Peyer's patch (tissue), 4 donors: Measurements from ENCODE around the gene WRAP73.

Source experiments
- POLR2A ChIP-seq, 2 donors: fragments of 450-650 bp; IDR thresholded peaks; one replicate each; pipeline ENCODE4 v1.5.1; 2017; ENCODE audit warnings: antibody characterized with exemption in 2 of 2, mild to moderate bottlenecking in 2 of 2, moderate library complexity in 2 of 2
- TF ChIP-seq, protein P1 (sequence below), 6 experiments: fragments of 450-650 bp in 4 of 6; fragments of 200-600 bp in 2 of 6; sonication (generic) in 1 of 6; IDR thresholded peaks; one replicate each; pipeline ENCODE4 v1.5.1; 2017 to 2019; ENCODE audit warnings: antibody characterized with exemption in 6 of 6, mild to moderate bottlenecking in 3 of 6, moderate library complexity in 1 of 6

DNA sequence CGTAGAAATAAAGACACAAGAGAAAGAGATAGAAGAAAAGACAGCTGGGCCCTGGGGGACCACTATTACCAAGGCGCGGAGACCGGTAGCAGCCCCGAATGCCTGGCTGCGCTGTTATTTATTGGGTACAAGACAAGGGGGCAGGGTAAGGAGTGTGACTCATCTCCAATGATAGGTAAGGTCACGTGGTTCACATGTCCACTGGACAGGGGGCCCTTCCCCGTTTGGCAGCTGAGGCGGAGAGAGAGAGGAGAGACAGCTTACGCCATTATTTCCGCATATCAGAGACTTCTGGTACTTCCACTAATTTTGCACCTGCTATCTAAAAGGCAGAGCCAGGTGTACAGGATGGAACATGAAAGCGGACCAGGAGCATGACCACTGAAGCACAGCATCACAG is 29.2 kb downstream of the WRAP73 start:
- TF ChIP-seq, protein P1, sequence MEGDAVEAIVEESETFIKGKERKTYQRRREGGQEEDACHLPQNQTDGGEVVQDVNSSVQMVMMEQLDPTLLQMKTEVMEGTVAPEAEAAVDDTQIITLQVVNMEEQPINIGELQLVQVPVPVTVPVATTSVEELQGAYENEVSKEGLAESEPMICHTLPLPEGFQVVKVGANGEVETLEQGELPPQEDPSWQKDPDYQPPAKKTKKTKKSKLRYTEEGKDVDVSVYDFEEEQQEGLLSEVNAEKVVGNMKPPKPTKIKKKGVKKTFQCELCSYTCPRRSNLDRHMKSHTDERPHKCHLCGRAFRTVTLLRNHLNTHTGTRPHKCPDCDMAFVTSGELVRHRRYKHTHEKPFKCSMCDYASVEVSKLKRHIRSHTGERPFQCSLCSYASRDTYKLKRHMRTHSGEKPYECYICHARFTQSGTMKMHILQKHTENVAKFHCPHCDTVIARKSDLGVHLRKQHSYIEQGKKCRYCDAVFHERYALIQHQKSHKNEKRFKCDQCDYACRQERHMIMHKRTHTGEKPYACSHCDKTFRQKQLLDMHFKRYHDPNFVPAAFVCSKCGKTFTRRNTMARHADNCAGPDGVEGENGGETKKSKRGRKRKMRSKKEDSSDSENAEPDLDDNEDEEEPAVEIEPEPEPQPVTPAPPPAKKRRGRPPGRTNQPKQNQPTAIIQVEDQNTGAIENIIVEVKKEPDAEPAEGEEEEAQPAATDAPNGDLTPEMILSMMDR (IDR thresholded peaks at IDR 0.05) = no peak
- no peak for TF ChIP-seq POLR2A (IDR thresholded peaks at IDR 0.05)
